Measurements from ENCODE around the gene NCBP2. TPM values are rescaled to one million over a fixed set of nuclear protein-coding genes. Genes with fewer than 3 reads are reported as not detected.

NCBP2 gene
- total RNA-seq, 1 donor from 2014 or later, result 62.2 TPM

- H3K4me3 ChIP-seq (ENCODE audit: low read depth, low read length), result peak overlapping the region; percentile 52
- TF ChIP-seq, protein P1, sequence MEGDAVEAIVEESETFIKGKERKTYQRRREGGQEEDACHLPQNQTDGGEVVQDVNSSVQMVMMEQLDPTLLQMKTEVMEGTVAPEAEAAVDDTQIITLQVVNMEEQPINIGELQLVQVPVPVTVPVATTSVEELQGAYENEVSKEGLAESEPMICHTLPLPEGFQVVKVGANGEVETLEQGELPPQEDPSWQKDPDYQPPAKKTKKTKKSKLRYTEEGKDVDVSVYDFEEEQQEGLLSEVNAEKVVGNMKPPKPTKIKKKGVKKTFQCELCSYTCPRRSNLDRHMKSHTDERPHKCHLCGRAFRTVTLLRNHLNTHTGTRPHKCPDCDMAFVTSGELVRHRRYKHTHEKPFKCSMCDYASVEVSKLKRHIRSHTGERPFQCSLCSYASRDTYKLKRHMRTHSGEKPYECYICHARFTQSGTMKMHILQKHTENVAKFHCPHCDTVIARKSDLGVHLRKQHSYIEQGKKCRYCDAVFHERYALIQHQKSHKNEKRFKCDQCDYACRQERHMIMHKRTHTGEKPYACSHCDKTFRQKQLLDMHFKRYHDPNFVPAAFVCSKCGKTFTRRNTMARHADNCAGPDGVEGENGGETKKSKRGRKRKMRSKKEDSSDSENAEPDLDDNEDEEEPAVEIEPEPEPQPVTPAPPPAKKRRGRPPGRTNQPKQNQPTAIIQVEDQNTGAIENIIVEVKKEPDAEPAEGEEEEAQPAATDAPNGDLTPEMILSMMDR (IDR thresholded peaks at IDR 0.05; ENCODE audit: insufficient read depth, low read length, poor library complexity, severe bottlenecking), result no peak
- H3K36me3 ChIP-seq (ENCODE audit: control insufficient read depth, insufficient read depth, low read length), result no peaks in the 10 kb centered on the region
- no peak for DNase-seq (ENCODE audit: low read depth)
- peaks cover 33% of the 10 kb centered on the region for H3K27me3 ChIP-seq (ENCODE audit: control insufficient read depth, insufficient read depth, low read length)
Observed at GRCh38 chr3:196969660-196970546, 27.6 kb upstream of the NCBP2 start.

DNA sequence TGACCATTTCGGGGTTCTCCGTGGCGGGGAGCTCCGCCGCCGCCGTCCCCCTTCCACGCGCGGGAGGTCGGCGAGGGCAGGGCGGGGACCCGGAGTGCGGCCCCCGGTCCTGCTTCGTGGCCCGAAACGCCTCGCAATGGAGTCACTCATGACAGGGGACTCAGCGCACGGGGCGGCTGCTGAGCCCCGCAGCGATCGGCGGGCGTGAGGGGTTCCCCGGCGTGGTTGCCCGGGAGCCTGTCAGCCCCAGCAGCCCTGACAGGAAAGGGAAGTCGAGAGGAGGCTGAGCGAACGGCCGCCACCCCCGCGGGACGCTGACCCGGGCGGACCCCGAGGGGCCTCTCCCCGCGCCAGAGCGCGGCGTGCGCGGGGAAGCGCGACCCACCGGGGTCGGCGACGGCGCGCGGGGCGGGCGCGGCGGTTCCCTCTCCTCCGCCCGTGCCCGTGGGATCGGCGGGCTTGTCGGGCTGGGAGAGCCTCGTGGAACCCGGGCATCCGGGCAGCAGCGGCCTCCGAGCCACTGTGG lies 26.9 kb upstream of the NCBP2 start:
- TF ChIP-seq, protein P1 (IDR thresholded peaks at IDR 0.05; ENCODE audit: insufficient read depth, low read length, poor library complexity, severe bottlenecking), result no peak
- Histone ChIP-seq H3K27me3 (ENCODE audit: control insufficient read depth, insufficient read depth, low read length) (peaks cover 33% of the 10 kb centered on the region), H3K36me3 (ENCODE audit: control insufficient read depth, insufficient read depth, low read length) (no peaks in the 10 kb centered on the region), H3K4me3 (ENCODE audit: low read depth, low read length) (peak overlapping the region; percentile 52)
- DNase-seq (ENCODE audit: low read depth), result no peak

DNA sequence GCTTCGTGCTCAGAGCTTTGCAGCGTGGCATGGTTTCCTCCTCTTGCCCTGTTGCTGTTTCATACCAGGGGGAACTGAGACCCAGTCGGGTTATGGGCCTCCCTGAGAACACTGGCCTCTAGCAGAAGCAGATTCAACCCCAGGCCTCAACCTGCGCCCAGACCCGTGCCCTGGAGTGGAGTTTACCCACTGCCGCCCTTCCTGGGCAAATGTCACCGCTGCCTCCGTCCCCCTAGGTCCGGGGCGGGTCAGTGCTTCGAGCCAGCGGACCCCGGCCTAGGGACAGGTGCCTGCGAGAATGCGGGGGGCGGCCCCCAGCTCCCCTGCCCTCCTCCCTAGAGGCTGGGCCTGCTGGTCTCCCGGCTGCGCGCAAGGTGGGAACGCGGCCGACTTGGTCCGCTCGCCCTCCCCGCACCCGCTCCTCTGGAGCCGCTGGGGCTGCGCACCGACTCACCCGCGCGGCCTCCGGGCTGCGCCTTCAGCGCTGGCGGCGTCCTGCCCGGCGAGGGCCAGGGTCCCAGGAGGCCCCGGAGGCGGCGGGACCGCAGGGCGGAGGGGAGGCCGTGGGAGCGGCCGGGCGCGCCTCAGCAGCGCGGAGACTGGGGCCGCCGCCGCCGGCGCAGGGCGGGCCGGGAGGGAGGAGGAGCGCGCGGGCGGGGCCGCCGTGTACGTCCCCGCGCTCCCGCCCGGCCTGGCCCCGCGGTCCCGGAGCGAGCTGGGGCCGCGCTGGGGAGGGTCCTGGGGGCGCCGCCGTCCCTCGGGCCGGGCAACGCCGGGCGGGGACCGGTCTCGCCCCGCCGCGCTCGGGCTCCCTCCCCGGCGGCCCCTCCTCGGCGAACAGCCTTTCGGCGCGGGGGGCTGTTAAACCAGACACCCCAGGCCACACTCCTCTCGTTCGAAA lies 26.2 kb upstream of the NCBP2 start, which contains the start of gene PIGZ:
Gene PIGZ, minus strand, starts transcription at position 601 of the 901 bp plus-strand sequence. CDS start 16,802 bp downstream, outside the sequence.
- Histone ChIP-seq H3K36me3 (ENCODE audit: control insufficient read depth, insufficient read depth, low read length) (no peaks in the 10 kb centered on the region), H3K27me3 (ENCODE audit: control insufficient read depth, insufficient read depth, low read length) (peaks cover 33% of the 10 kb centered on the region), H3K4me3 (ENCODE audit: low read depth, low read length) (peak within 1 kb of the TSS; percentile 52)
- no peak for DNase-seq (ENCODE audit: low read depth)
- TF ChIP-seq, protein P1 (IDR thresholded peaks at IDR 0.05; ENCODE audit: insufficient read depth, low read length, poor library complexity, severe bottlenecking), result no peak

DNA sequence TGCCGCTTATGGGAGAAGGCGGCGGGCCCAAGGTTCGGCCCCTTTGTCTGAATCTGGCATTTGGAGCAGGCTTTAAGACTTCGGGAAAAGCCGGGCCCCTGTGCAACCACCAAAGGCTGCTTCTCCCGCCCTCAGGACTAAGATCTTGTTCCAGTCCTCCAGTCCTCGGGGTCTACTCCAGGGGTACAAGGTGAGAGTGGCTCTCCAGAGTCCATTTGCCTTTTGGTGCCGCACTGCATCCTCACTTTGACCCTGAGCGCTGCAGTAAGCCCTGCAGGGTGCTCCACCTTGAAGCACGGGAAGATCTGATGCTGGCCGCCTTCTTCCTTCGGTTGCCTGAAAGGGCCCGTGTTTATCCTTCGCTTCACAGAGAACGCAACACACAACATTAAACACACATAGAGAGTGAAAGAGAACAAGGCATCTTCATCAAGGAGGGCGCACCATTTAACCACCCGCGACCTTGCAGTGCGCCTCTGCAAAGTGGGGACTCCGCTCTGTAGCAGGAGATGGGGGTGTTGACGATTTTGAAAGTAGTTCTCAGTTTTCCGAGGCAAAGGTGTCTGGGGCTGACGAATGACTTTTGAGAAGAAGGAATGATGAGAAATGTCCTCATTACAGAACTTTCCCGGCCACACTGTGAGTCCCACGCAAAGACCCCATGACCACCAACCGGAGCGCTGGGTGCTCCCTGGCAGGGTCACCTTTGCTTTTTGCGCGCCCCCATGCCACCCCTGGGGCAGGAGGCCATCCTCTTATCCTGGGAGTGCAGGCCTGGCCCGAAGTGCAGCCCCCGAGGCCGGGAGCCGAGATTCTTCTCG lies 25.3 kb upstream of the NCBP2 start:
- H3K27me3 ChIP-seq (ENCODE audit: control insufficient read depth, insufficient read depth, low read length), result peaks cover 33% of the 10 kb centered on the region
- DNase-seq (ENCODE audit: low read depth), result no peak
- H3K4me3 ChIP-seq (ENCODE audit: low read depth, low read length), result no peak overlapping the region
- H3K36me3 ChIP-seq (ENCODE audit: control insufficient read depth, insufficient read depth, low read length), result no peaks in the 10 kb centered on the region
- TF ChIP-seq, protein P1 (IDR thresholded peaks at IDR 0.05; ENCODE audit: insufficient read depth, low read length, poor library complexity, severe bottlenecking), result no peak
